Measurements from ENCODE around the gene PHLPP1. TPM values are rescaled to one million over a fixed set of nuclear protein-coding genes. Genes with fewer than 3 reads are reported as not detected.

PHLPP1 gene
- total and polyA plus RNA-seq, 2 donors (not counting 1 experiment from before 2014, with no cell fraction given), result 3.6 to 5.0 TPM

DNA sequence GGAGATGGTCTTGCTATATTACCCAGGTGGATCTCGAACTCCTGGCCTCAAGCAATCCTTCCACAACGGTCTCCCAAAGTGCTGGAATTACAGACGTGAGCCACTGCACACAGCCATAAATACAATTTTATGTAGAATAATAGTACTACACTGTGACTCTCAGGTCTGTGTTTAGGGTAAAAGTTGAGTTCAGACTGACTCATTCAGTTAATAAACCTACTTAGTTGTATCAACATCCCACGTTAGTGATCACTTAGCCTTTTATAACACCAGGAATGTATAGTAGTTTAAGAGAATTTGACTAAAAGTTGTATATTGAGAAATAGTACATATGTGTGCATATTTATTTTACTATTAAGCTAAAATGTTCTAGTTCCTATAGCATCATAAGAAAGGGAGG lies 237.5 kb downstream of the PHLPP1 start:
- Histone ChIP-seq H3K9me3 (ENCODE audit: control insufficient read depth, insufficient read depth, low read depth, low read length) (no peaks in the 10 kb centered on the region), H2AFZ (ENCODE audit: low read length) (no peak overlapping the region), H3K9ac (ENCODE audit: insufficient read depth, low read length) (no peak overlapping the region), H3K36me3 (ENCODE audit: control insufficient read depth, insufficient read depth, low read length) (no peaks in the 10 kb centered on the region), H3K79me2 (ENCODE audit: control insufficient read depth, insufficient read depth, low read length) (no peaks in the 10 kb centered on the region), H3K4me1 (ENCODE audit: control insufficient read depth, extremely low read depth, insufficient read depth, low read length) (no peaks in the 10 kb centered on the region), H3K27me3 (ENCODE audit: control insufficient read depth, insufficient read depth, low read length) (no peaks in the 10 kb centered on the region), H3K4me3 (replicated peaks in 1 of 4; ENCODE audit: control extremely low read depth in 1 of 4, insufficient read depth in 1 of 4, low read depth in 3 of 4, low read length in 4 of 4) (no peak overlapping the region), H4K20me1 (ENCODE audit: control insufficient read depth, extremely low read depth, insufficient read depth, low read length) (no peaks in the 10 kb centered on the region), H3K27ac (ENCODE audit: insufficient read depth, low read length) (no peak overlapping the region), H3K4me2 (ENCODE audit: extremely low read depth, insufficient read depth, low read length) (no peak overlapping the region)
- no peak for TF ChIP-seq EZH2 (IDR thresholded peaks at IDR 0.05; ENCODE audit: low read length, missing control alignments)
- TF ChIP-seq, protein P1, sequence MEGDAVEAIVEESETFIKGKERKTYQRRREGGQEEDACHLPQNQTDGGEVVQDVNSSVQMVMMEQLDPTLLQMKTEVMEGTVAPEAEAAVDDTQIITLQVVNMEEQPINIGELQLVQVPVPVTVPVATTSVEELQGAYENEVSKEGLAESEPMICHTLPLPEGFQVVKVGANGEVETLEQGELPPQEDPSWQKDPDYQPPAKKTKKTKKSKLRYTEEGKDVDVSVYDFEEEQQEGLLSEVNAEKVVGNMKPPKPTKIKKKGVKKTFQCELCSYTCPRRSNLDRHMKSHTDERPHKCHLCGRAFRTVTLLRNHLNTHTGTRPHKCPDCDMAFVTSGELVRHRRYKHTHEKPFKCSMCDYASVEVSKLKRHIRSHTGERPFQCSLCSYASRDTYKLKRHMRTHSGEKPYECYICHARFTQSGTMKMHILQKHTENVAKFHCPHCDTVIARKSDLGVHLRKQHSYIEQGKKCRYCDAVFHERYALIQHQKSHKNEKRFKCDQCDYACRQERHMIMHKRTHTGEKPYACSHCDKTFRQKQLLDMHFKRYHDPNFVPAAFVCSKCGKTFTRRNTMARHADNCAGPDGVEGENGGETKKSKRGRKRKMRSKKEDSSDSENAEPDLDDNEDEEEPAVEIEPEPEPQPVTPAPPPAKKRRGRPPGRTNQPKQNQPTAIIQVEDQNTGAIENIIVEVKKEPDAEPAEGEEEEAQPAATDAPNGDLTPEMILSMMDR (conservative IDR thresholded peaks at IDR 0.05 in 1 of 2, IDR thresholded peaks at IDR 0.05 in 1 of 2; ENCODE audit: low read depth in 1 of 2, low read length in 2 of 2), result no peak
- no peak for DNase-seq (ENCODE audit: low read depth in 2 of 2)

DNA sequence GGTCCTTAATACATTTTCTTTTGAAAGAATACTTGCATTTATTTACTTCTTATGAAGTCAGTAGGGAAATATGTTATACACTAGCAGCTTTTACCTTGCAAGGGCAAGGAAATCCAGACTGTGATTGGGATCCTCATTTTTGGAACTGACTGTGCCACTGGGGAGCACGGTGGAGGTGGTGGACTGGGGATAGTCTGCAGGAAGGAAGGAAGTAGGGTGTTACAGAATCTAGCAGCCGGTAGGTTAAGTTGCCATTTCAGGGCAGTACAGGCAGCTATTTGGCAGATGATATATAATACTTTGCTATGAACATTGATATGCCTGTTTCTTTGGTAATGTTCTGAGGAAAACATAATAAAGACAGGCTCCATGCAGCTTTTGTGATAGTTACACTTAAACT lies 238.3 kb downstream of the PHLPP1 start:
- Histone ChIP-seq H3K4me2 (ENCODE audit: extremely low read depth, insufficient read depth, low read length) (no peak overlapping the region), H3K36me3 (ENCODE audit: control insufficient read depth, insufficient read depth, low read length) (no peaks in the 10 kb centered on the region), H3K9ac (ENCODE audit: insufficient read depth, low read length) (no peak overlapping the region), H2AFZ (ENCODE audit: low read length) (no peak overlapping the region), H3K27ac (ENCODE audit: insufficient read depth, low read length) (no peak overlapping the region), H3K27me3 (ENCODE audit: control insufficient read depth, insufficient read depth, low read length) (no peaks in the 10 kb centered on the region), H3K4me1 (ENCODE audit: control insufficient read depth, extremely low read depth, insufficient read depth, low read length) (no peaks in the 10 kb centered on the region), H4K20me1 (ENCODE audit: control insufficient read depth, extremely low read depth, insufficient read depth, low read length) (no peaks in the 10 kb centered on the region), H3K79me2 (ENCODE audit: control insufficient read depth, insufficient read depth, low read length) (no peaks in the 10 kb centered on the region), H3K4me3 (replicated peaks in 1 of 4; ENCODE audit: control extremely low read depth in 1 of 4, insufficient read depth in 1 of 4, low read depth in 3 of 4, low read length in 4 of 4) (no peak overlapping the region), H3K9me3 (ENCODE audit: control insufficient read depth, insufficient read depth, low read depth, low read length) (no peaks in the 10 kb centered on the region)
- TF ChIP-seq, protein P1 (conservative IDR thresholded peaks at IDR 0.05 in 1 of 2, IDR thresholded peaks at IDR 0.05 in 1 of 2; ENCODE audit: low read depth in 1 of 2, low read length in 2 of 2), result no peak
- no peak for TF ChIP-seq EZH2 (IDR thresholded peaks at IDR 0.05; ENCODE audit: low read length, missing control alignments)
- no peak for DNase-seq (ENCODE audit: low read depth in 2 of 2)

DNA sequence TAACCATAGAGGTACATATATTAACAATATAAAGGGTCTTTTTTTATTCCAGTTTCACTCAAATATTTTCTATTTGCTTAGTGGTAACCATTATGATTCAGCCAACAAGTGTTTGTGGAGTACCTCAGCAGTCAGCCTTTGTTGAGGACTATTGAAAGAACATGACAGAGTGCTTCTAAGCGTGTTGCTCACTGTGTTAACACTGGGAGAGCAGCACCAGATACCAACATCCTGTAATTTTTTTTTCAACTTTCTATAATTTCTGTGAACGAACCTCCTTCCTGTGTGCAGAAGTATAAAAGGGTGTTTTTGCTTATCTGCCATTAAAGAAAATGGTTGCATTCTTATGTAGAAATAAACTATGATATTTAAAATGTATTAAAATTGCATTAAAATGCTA lies 239.0 kb downstream of the PHLPP1 start:
- Histone ChIP-seq H3K36me3 (ENCODE audit: control insufficient read depth, insufficient read depth, low read length) (no peaks in the 10 kb centered on the region), H4K20me1 (ENCODE audit: control insufficient read depth, extremely low read depth, insufficient read depth, low read length) (no peaks in the 10 kb centered on the region), H3K9me3 (ENCODE audit: control insufficient read depth, insufficient read depth, low read depth, low read length) (no peaks in the 10 kb centered on the region), H3K27me3 (ENCODE audit: control insufficient read depth, insufficient read depth, low read length) (no peaks in the 10 kb centered on the region), H3K79me2 (ENCODE audit: control insufficient read depth, insufficient read depth, low read length) (no peaks in the 10 kb centered on the region), H3K9ac (ENCODE audit: insufficient read depth, low read length) (no peak overlapping the region), H3K4me3 (replicated peaks in 1 of 4; ENCODE audit: control extremely low read depth in 1 of 4, insufficient read depth in 1 of 4, low read depth in 3 of 4, low read length in 4 of 4) (no peak overlapping the region), H3K4me1 (ENCODE audit: control insufficient read depth, extremely low read depth, insufficient read depth, low read length) (no peaks in the 10 kb centered on the region), H2AFZ (ENCODE audit: low read length) (no peak overlapping the region), H3K27ac (ENCODE audit: insufficient read depth, low read length) (no peak overlapping the region), H3K4me2 (ENCODE audit: extremely low read depth, insufficient read depth, low read length) (no peak overlapping the region)
- TF ChIP-seq, protein P1 (conservative IDR thresholded peaks at IDR 0.05 in 1 of 2, IDR thresholded peaks at IDR 0.05 in 1 of 2; ENCODE audit: low read depth in 1 of 2, low read length in 2 of 2), result no peak
- TF ChIP-seq EZH2 (IDR thresholded peaks at IDR 0.05; ENCODE audit: low read length, missing control alignments), result no peak
- DNase-seq (ENCODE audit: low read depth in 2 of 2), result peak in 1 of 2 donors; percentile 78
